HG02642 (cell line): Measurements from ENCODE around the gene PRDM16.

Source experiments
- ATAC-seq: cut with Tn5 transposase; IDR thresholded peaks from one replicate; pipeline ENCODE4 v1.9.1; 2021; ENCODE audit warnings: mild to moderate bottlenecking; ENCODE audit not compliant: unreplicated experiment, poor library complexity

PRDM16 gene

GRCh38 chr1:3305156-3305555 lies 236.2 kb downstream of the PRDM16 start:
- ATAC-seq: no peak

GRCh38 chr1:3306583-3307291 lies 237.7 kb downstream of the PRDM16 start:
- ATAC-seq: no peak

GRCh38 chr1:3307359-3307758 lies 238.4 kb downstream of the PRDM16 start:
- ATAC-seq: no peak

GRCh38 chr1:3308053-3308452 lies 239.1 kb downstream of the PRDM16 start:
- no peak for ATAC-seq

- no peak for ATAC-seq
Observed at GRCh38 chr1:3310718-3311400, 241.9 kb downstream of the PRDM16 start.

GRCh38 chr1:3311711-3312110 lies 242.7 kb downstream of the PRDM16 start:
- no peak for ATAC-seq

GRCh38 chr1:3312310-3312897 lies 243.4 kb downstream of the PRDM16 start:
- ATAC-seq: no peak

- no peak for ATAC-seq
Observed at GRCh38 chr1:3312898-3313575, 244.0 kb downstream of the PRDM16 start.

- no peak for ATAC-seq
Observed at GRCh38 chr1:3313576-3313950, 244.6 kb downstream of the PRDM16 start.

GRCh38 chr1:3314491-3315381 lies 245.7 kb downstream of the PRDM16 start:
- ATAC-seq: no peak

- ATAC-seq: no peak
Observed at GRCh38 chr1:3315399-3316339, 246.7 kb downstream of the PRDM16 start.

- no peak for ATAC-seq
Observed at GRCh38 chr1:3316340-3316943, 247.4 kb downstream of the PRDM16 start.

GRCh38 chr1:3317456-3317855 lies 248.5 kb downstream of the PRDM16 start:
- ATAC-seq: no peak

- no peak for ATAC-seq
Observed at GRCh38 chr1:3318329-3318728, 249.3 kb downstream of the PRDM16 start.

GRCh38 chr1:3319874-3320245 lies 250.9 kb downstream of the PRDM16 start:
- no peak for ATAC-seq

- ATAC-seq: no peak
Observed at GRCh38 chr1:3320246-3321152, 251.5 kb downstream of the PRDM16 start.

- ATAC-seq: no peak
Observed at GRCh38 chr1:3321559-3322449, 252.8 kb downstream of the PRDM16 start.
